GM21423 (cell line): ENCODE measurements around the gene AMH.

Experiments
- ATAC-seq: cut with Tn5 transposase; IDR thresholded peaks from one replicate; pipeline ENCODE4 v1.9.1; 2021; ENCODE audit warnings: mild to moderate bottlenecking, moderate library complexity; ENCODE audit not compliant: unreplicated experiment

AMH gene

GRCh38 chr19:2283835-2284507, 34.8 kb downstream of the AMH start:
- ATAC-seq, result no peak

- ATAC-seq, result no peak
These were observed 37.4 kb downstream of the AMH start for GRCh38 chr19:2286402-2287140.

- ATAC-seq, result no peak
These were observed 38.6 kb downstream of the AMH start for GRCh38 chr19:2287585-2288337.

GRCh38 chr19:2288338-2288817, 39.3 kb downstream of the AMH start:
- no peak for ATAC-seq

- ATAC-seq, result no peak
These were observed 39.9 kb downstream of the AMH start for GRCh38 chr19:2288818-2289713.

- peak; percentile 37 for ATAC-seq
These were observed 40.8 kb downstream of the AMH start for GRCh38 chr19:2289714-2290435.

GRCh38 chr19:2290441-2291184, 41.5 kb downstream of the AMH start:
- ATAC-seq, result no peak

GRCh38 chr19:2291185-2291751, 42.1 kb downstream of the AMH start:
- no peak for ATAC-seq

GRCh38 chr19:2294687-2295335, 45.7 kb downstream of the AMH start:
- ATAC-seq, result no peak

- ATAC-seq, result no peak
These were observed 47.0 kb downstream of the AMH start for GRCh38 chr19:2296141-2296540.

- ATAC-seq, result no peak
These were observed 51.4 kb downstream of the AMH start for GRCh38 chr19:2300533-2300932.
